Measurements from ENCODE around the gene MLLT1. TPM values are rescaled to one million over a fixed set of nuclear protein-coding genes. Genes with fewer than 3 reads are reported as not detected.

MLLT1 gene
- total RNA-seq, 4 donors from 2014 or later: 21.5 to 46.9 (median 33.4) TPM

DNA sequence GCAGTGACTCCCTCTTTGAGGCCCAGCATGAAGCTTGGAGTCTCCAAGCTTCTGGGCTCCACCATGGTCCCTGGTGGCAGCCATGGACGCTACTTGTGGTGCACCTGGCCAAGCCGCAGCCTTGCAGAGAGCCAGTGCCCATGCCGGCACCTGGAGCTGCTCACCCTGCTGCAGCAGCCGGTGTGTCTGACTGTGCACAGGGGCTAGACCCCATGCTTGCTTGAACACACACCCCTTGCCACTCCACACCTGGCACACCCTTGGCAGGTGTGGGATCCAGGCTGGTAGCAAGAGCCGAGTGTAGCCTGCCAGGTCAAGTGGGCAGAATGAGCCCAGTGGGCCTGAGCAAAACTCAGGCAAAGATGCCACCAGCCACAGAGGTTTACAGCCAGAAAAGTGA, 18.6 kb upstream of the MLLT1 start:
- intact Hi-C loops (cut with DNase I): loop anchor here (5.0 kb wide), 1 partner anchor 131 kb away; no protein-coding TSS in a partner anchor
- no peaks in the 10 kb centered on the region for H3K36me3 ChIP-seq

GRCh38 chr19:6297202-6297601, 17.4 kb upstream of the MLLT1 start:
- no peak overlapping the region for H3K4me3 ChIP-seq
- no peaks in the 10 kb centered on the region for H3K4me1 ChIP-seq
- H3K27ac ChIP-seq (replicated peaks in 1 of 4): no peak overlapping the region
- no peak for DNase-seq (ENCODE audit: extremely low spot score)
- TF ChIP-seq EP300 (IDR thresholded peaks at IDR 0.05) (no peak), CTCF (IDR thresholded peaks at IDR 0.05) (no peak), POLR2AphosphoS5 (IDR thresholded peaks at IDR 0.05) (no peak), POLR2A (IDR thresholded peaks at IDR 0.05; ENCODE audit: low read depth) (no peak)
- H3K9me3 ChIP-seq: peaks cover 0 to 22% (median 19%) of the 10 kb centered on the region in 4 donors
- H3K27me3 ChIP-seq: peaks cover 0 to 6% (median 0%) of the 10 kb centered on the region in 4 donors
- H3K36me3 ChIP-seq: no peaks in the 10 kb centered on the region
- 80% methylated on average over 6 of the region's 6 CpGs for WGBS
- intact Hi-C loops (cut with DNase I): loop anchor here (5.0 kb wide), 1 partner anchor 130 kb away; no protein-coding TSS in a partner anchor

More for the DNA sequence above, 18.6 kb upstream of the MLLT1 start:
- Histone ChIP-seq H3K9me3 (peaks cover 0 to 9% (median 7%) of the 10 kb centered on the region in 4 donors), H3K4me3 (no peak overlapping the region), H3K27me3 (peaks cover 0 to 6% (median 0%) of the 10 kb centered on the region in 4 donors), H3K4me1 (no peaks in the 10 kb centered on the region), H3K27ac (replicated peaks in 1 of 4) (no peak overlapping the region)
- TF ChIP-seq EP300 (IDR thresholded peaks at IDR 0.05) (no peak), POLR2A (IDR thresholded peaks at IDR 0.05; ENCODE audit: low read depth) (no peak), CTCF (IDR thresholded peaks at IDR 0.05) (no peak), POLR2AphosphoS5 (IDR thresholded peaks at IDR 0.05) (no peak)
- no peak for DNase-seq (ENCODE audit: extremely low spot score)
- 93% methylated on average over 5 of the region's 5 CpGs for WGBS

DNA sequence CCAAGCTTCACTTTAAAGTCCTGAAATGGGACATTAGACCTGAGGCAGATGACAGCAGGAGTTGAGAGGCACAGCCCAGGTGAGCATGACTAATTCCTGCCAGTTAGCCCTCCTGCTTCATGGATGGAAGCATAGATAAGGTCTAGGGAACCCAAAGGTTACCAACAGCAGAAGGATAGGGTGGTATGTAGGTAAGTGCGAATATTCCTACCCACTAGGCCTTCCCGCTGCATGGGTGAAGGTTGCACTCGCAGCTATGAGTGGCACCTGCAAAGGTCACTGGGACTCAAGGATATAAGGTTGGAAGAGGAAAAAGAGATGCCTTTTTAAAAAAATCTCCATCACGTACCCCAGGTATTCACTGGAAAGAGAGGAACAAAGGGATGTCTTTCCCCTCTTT, 12.2 kb upstream of the MLLT1 start:
- no peaks in the 10 kb centered on the region for H3K27me3 ChIP-seq
- 62% methylated on average over 4 of the region's 4 CpGs for WGBS
- TF ChIP-seq CTCF (IDR thresholded peaks at IDR 0.05) (no peak), EP300 (IDR thresholded peaks at IDR 0.05) (no peak), POLR2A (IDR thresholded peaks at IDR 0.05; ENCODE audit: low read depth) (no peak), POLR2AphosphoS5 (IDR thresholded peaks at IDR 0.05) (no peak)
- no peak for DNase-seq (ENCODE audit: extremely low spot score)
- H3K9me3 ChIP-seq: peaks cover 0 to 64% (median 56%) of the 10 kb centered on the region in 4 donors
- intact Hi-C loops (cut with DNase I): no loop called here
- H3K4me3 ChIP-seq: no peak overlapping the region
- H3K4me1 ChIP-seq: no peaks in the 10 kb centered on the region
- H3K27ac ChIP-seq (replicated peaks in 1 of 4): no peak overlapping the region
- H3K36me3 ChIP-seq: no peaks in the 10 kb centered on the region

DNA sequence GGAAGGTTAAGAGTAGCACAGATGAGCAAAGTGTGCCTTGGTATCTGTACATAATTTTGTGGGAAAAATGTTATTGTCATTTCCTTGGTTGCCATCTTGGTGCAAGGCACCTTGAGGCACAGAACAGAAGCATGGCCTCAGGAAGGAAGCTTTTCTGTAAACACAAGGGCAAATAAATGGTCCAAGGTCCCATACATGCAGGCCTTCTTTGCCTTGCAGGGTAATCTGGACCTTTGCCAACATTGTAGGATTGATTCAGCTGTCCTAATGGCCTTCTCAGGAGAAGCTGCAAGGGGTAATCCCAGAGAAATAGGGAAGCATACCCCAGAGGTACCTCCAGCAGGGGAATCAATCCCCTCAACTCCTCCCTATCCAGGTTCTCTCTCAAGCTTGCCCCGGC, 9.0 kb upstream of the MLLT1 start:
- no peak overlapping the region for H3K27ac ChIP-seq (replicated peaks in 1 of 4)
- WGBS: 86% methylated on average over 1 of the region's 1 CpG
- H3K4me1 ChIP-seq: no peaks in the 10 kb centered on the region
- no peak overlapping the region for H3K4me3 ChIP-seq
- no peaks in the 10 kb centered on the region for H3K27me3 ChIP-seq
- intact Hi-C loops (cut with DNase I): no loop called here
- peaks cover 0 to 67% (median 60%) of the 10 kb centered on the region in 4 donors for H3K9me3 ChIP-seq
- TF ChIP-seq EP300 (IDR thresholded peaks at IDR 0.05) (no peak), POLR2AphosphoS5 (IDR thresholded peaks at IDR 0.05) (no peak), POLR2A (IDR thresholded peaks at IDR 0.05; ENCODE audit: low read depth) (no peak), CTCF (IDR thresholded peaks at IDR 0.05) (no peak)
- H3K36me3 ChIP-seq: no peaks in the 10 kb centered on the region
- DNase-seq (ENCODE audit: extremely low spot score): no peak
